Middle frontal gyrus (tissue), 1 donor: ENCODE data around the gene EFS.
"Not testable (repeated sequence)": the region's sequence is repeated elsewhere in the genome, so short reads cannot be mapped to it uniquely, and the experiment has no call there.

ENCODE experiments used
- DNase-seq: peaks from one replicate; pipeline ENCODE4 v3.0.0-alpha.2; 2015; ENCODE audit warnings: low spot score; ENCODE audit errors: extremely low spot score

EFS gene

DNA sequence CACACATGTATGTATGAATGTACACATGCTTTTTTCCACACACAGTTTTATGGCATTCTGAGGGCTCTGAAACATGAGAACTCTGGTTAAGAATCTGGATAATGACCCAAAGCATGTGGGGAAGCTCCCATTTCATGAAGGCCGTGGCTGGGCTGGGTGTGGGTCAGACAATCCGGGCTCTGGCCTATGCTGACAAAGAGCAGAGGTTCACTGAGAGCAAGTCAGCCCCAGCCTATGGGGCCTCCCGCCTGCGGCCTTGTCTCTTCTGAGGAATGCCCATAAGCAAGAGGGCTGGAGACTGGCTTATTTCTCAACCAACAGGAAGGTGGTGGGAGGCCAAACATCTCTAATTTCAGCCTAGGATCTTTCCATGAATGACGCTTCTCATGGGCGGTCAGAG, 34.6 kb upstream of the EFS start:
- DNase-seq, result no peak

DNA sequence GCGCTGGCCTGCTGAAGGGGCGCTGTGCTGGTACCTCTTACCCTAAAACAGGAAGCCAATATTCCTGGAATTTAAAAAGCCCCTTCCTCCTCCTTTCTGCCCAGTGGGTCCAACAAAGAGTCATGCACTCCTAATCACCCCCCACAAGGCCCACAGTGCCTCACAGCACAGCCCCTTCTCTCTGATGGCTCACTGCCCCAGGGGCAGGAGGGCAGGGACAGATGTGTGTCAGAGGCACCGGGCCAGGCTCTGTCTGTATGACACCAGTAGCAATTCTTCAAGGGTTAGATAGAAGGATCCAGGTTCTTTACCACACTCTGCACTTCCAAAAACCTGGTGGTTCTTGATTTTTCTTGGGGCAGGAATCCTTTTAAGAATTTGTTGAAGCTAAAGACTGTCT, 34.2 kb upstream of the EFS start:
- no peak for DNase-seq

DNA sequence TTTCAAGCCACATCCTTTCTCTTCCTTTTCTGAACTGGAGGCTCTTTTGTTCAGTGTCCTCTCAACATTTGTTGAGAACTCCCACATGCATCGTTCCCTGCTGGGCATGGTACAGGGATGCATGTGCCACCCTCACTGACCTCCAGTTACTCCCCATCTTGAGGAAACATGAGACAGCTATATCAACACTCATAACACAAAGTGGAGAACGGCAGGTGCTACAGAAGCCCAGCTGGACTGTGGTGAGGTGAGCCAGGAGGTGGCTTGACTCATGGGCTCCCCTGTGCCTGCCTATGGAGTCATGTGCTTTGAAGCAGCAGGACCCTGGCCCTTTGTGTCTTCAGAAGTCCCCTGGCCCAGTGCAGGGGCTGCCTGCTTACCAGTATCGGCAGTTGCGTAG, 33.4 kb upstream of the EFS start:
- no peak for DNase-seq

DNA sequence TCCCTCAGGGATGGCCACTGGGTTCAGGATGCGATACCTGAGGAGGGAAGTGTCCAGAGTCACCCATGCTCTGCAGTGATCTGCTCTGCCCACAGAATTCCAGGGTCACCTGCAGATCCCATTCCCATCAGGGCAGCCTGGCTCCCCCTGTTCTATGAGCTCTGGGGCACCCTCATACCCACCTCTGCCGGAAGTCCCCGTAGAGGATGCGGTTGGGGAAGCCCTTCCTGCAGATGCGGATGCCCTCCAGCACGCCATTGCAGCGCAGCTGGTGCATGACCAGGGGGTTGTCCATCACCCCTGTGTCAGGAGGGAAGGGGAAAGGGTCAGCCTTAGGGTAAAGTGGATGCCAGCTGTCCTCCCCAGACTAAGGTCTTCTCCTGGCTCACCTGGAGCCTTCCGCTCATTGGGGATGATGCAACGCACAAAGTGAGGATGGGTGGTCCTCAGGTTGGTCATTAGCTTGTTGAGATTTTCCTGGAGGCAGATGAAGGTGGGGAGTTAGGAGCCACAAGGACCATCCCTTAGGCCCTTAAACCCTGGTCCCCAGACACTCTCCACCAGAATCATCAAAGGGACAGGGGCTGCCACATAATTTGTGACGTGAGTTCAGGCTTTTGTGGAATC, 31.9 kb upstream of the EFS start:
- DNase-seq, result no peak

DNA sequence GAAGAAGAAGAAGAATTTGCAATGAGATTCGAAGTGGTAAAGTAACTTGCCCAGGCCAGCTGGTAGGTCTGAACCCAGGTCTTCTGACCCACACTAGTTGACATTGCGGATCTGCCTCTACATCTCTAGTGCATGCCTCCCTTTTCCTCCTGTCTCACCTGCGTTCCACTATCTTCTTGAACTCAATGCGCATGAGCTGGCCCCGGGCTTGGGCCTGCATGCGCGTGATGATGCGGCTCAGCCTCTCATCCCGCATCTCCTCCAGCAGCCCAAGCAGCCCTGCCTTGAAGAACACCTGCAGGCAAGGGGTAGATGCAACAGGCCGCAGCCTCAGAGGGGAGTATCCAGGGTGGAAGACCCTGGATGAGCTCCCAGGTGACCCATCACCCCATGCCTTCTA, 31.2 kb upstream of the EFS start:
- no peak for DNase-seq

DNA sequence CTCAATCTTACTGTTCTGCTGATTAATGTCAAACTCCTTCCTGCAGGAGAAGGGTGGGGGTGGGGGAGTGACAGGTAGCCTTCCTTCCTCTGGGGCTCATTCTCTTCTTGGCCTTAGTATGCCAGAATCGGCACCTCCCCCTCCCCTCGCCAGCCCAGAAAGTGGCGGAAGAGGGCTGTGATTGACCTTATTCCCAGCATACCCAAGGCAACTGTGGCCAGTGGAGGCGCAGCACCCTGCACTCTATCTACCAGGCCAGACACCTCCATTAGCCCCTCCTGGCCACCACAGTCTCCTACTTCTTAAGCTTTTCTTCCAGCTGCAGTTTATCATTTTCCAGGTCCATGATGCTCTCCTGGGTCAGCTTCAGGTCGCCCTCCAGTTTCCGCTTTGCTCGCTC, 27.6 kb upstream of the EFS start:
- DNase-seq, result no peak

DNA sequence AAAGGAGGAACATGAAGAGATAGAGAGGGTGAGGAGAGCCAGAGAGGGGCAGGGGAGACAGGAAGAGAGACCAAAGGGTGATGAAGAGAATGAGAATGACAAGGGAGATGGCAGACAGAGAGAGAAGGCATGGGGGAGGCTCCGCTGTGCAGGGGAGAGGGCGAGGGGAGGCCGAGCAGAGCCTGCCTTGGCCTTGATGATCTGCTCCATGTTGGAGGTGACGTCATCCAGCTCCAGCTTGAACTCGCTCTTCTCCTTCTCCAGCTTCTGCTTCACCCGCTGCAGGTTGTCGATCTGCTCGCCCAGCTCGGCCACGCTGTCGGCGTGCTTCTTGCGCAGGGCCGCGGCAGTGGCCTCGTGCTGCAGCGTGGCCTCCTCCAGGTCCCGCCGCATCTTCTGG, 24.9 kb upstream of the EFS start:
- not testable (repeated sequence) for DNase-seq

DNA sequence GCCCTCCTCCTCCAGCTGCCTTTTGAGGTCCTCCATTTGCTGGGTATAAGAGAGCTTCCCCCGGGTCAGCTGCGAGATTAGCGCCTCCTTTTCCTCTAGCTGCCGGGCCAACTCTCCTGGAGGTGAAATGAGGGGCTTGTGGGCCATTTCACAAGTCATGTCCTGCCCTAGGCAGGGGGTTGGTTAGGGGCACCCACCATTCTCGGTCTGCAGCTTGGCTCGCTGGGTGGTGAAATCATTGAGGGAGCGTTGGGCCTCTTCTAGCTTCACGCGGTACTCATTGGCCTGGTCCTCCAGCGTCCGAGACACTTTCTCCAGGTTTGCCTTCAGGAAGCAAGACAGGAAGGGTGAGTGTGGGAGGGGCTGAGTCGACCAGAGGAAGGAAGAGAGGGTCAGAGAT, 24.4 kb upstream of the EFS start:
- DNase-seq, result no peak

DNA sequence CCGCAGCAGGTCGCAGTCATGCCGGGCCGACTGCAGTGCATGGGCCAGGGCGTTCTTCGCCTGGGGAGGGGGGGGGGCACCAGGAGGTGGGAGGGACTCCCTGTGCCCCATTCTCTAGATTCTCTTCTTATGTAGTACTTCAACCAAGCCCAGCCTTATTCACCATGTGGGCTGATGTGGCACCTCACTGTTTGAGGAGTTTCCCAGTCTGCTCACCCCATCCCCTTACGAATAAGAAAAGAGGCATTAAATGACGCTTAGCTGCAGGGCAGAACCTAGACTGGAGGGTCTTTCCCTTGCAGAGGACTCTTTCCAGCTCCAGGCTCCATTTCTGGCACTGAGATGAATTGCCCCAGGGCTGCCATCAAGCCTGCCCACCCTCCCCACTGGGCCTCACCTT, 24.0 kb upstream of the EFS start:
- no peak for DNase-seq

DNA sequence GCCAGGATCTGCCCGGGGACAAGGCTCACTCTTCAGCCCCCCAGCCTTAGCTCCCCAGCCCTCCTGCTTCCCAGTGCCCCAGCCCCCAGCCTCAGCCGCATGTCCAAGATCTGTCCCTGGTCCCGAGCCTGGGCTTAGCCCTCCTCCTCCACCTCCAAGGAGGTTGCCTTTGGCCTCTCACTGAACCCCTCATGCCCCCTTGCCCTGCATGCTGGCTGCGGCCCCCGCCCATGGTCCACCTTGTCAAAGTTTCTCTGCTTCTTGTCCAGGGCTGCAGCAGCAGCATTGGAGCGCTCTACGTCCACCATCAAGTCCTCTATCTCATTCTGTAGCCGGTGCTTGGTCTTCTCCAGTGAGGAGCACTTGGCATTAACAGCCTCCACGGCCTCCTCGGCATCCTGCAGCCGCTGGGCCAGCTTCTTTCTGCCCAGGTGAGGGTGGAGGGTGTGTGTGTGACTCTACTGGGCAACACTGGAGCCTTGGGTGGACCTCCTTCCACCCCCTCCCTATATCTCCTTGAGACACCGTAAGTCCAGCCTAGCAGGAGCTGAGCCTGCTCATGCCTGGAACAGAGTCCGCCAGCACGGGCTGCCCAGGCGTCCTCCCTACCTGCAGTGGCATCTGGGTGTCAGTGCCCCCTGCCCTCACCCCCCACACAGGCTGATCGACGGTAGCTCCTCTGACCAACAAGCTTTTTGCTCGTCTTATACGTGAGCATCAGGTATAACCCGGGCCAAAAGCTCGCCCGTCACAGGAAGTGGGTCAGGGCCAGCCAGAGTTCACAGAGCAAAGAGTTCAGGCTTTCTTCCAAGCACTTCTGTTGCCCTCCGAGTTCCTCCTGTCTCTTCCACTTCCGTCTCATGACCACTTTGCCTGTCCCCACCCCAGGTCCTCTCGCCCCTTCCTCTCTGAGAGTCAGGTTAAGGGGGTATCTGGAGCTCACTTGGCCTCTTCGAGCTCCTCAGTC, 23.2 kb upstream of the EFS start:
- DNase-seq, result no peak

DNA sequence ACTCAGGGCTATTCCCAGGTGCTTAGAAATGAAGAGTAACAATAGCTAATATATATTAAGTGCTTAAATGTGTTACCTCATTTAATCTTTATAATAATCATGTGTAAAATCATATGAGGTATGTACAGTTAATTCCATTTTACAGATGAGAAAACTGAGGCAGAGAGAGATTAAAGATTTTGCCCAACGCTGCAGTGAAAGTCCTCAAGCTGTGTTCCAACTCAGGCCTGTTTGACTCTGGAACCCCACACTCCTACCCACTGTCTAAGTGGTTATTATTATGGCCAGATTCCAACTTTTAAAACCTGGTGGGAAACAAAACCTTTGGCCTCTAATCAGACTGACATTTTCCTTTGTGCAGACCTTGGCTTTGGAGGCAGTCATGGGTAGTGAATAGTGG, 22.0 kb upstream of the EFS start:
- no peak for DNase-seq

DNA sequence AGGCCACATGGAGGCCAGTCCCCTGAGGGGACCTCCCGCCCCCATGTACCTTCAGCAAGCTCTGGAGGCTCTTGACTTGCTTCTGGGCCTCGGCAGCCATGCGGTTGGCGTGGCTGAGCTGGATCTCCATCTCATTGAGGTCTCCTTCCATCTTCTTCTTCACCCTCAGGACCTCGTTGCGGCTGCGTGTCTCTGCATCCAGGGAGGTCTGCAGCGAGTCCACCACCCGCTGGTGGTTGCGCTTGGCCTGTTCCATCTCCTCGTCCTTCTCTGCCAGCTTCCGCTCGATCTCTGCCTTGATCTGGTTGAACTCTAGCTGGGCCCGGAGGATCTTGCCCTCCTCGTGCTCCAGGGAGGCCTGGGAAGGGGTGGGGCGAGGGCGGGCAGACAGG, 21.3 kb upstream of the EFS start:
- DNase-seq, result not testable (repeated sequence)

DNA sequence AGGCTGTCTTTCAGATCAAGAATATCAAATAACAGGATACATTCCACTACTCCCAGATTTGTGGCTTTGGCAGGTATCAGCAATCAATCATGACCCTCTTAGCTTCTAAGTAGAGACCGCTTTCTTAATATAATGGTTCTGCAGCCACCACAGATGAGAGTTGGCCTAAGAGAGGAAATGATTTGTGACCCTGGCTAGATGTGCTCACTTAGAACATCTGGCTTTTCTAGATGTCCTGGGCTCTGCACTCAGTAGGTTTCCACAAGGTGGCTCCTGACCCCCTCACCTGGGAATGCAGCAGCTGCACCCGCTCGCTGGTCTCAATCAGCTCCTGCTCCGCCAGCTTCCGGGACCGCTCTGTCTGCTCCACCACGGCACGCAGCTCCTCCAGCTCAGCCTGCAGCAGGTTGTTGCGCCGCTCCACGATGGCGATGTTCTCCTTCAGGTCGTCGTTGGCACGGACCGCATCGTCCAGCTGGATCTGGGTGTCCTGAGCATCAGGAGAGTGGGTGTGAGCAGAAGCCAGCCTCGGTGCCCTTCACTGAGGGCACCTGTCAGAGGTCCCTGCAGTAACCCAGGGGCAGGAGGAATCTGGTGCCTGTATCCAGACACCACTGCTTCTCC, 20.8 kb upstream of the EFS start:
- DNase-seq, result no peak

DNA sequence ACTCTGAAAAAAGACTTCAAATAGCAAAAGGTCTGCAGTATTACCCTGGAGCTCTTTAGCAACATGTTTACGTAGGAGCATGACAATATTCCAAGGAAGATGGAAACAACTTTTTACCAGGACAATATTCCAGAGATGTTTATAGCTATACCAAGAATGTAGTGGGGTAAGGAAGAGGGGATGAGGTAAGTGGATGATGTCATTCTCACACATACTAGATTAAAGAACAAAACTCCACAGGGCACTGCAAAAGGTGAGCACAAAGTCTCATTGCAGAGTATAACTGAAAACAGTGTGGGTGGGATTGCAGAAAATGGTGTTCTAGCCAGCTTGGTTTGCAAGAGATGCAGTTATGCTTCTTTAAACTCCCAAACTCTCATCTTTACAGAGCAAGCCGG, 20.3 kb upstream of the EFS start:
- DNase-seq, result no peak

DNA sequence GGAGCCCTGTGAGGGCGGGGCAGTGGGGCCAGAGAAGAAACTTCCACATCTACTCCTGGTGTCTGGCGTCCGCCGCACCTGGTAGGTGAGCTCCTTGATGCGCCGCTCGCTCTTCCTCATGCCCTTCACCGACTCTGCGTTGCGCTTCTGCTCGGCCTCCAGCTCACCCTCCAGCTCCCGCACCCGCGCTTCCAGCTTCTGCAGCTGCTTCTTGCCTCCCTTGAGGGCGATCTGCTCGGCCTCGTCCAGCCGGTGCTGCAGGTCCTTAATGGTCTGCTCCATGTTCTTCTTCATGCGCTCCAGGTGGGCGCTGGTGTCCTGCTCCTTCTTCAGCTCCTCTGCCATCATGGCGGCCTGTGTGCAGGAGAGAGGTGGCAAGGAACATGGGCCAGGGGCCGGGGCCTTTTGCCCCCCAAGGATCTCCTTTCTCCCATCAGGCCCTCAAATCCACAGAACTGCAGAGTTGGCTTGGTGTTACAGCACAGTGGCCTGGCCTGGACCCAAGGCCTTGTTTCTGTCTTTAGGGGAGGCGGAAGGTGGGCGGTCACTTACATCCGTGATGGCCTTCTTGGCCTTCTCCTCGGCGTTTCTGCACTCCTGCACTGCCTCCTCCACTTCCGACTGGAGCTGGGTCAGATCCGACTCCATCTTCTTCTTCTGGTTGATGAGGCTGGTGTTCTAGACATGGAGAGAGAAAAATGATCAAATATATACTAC, 19.6 kb upstream of the EFS start:
- DNase-seq, result no peak

DNA sequence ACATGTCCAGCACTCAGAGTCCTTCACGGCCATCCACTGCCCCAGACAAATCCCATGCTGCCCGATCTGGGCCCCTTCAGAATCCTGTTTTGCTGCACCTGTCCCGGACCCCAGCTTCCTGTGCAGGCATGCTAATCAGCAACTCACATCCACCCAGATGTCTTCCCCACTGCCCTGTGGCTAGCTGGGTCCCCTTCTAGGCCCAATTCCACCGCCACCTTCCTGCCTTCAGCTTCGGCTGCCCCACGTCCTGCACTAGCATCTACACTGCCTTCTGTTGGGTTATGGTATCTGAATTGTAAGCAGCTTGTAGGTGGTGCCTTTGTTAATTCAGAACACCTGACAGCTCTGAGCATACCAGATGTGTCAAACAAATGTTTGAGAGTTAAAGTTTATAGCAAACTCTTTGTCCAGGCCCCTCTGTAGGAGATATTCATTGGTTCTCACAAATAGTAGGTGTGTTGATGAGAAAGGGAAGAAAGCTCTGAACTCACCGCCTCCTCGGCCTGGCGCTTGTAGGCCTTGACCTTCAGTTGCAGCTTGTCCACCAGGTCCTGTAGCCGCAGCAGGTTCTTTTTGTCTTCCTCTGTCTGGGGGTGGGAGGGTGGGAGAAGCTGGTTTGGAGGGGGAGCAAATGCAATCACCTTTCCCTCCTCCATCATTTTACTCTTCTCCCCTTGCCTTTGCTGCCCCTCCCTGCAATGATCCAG, 17.9 kb upstream of the EFS start:
- no peak for DNase-seq

DNA sequence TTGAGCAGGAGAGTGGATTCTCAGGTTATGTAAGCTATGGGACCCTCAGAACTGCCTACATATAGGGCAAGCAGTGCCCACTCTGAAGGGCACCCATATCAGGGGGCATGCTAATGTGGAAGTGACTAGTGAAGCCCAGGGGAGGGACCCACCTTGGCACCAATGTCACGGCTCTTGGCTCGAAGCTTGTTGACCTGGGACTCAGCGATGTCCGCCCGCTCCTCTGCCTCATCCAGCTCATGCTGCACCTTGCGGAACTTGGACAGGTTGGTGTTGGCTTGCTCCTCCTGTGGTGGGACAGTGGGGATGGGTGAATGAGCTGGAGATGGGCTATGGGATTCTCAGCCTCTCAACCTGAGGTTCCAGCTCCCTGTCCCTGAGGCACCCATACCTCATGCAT, 17.3 kb upstream of the EFS start:
- DNase-seq, result no peak

DNA sequence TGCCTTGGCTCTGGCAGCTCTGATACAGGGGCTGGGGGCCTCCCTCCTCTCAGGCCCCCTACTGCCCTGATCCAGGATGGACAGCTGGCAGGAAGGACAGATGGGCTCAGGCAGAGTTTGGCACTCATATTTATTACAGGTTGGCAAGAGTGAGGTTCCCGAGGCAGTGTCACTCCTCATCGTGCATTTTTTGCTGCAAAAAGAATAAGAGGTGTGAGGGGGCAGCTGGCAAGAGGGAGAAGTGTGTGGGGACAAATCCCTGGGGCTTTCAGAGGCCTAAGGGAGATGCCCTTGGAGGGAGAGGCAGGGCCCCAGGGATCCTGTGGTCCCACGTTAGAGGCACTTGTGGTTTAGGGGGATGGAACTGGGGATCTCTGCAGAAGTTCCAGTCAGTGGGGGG, 16.9 kb upstream of the EFS start:
- DNase-seq, result no peak

DNA sequence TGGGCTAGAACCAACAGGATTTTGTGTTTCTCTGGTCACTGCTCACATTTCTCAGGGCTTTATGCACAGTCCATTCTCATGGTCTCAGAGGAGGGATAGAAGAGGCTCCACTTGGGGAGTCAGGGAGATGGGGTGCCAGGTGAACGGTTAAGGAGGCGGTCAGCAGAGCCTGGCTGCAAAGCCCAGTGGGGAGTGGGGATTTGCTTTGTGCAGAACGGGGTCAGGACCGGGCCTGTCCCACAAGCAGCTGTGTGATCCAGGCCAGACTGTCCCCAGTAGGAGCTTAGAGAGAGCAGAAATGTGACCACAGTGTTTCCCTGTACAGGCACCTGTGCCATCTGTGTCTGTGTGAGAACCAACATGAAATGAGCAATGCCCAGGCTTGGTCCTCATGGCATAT, 16.0 kb upstream of the EFS start:
- DNase-seq, result no peak

DNA sequence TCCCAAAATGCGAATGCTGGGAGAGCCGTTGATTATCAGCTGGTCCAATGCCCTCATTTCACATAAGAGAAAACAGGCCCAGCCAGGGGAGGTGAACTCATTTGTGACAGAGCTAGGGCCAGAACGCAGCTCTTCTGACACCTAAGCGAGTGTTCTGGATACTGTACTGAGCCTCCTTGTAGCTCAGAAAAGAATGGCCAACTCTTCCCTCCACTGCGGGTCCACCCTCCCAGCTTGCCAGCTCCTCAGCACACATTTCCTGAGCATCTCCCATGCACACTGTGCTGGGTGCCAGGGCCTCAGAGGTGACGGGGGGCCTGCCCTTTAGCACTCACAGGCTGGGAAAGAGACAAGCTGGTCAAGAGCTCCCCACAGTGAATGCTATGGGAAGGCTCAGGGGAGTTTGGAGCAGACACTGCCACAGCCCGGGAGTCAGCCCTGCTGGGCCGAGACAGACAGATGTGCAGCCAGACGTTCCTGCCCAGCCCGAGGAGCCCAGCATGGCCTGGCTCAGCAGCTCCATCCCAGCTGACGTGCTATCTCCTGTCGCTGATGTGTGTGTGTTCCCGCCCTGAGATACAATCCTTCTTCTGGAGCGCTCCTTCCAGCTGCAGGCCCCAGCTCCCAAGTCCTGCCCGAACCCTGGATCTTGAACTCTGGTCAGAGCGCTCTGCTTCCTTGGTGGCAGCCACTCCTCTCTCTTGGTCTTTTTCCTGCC, 15.4 kb upstream of the EFS start:
- DNase-seq, result no peak
